SK-N-SH treated with all-trans-retinoic acid at 6 μM for 48 hours (cell line): Measurements from ENCODE around the gene ZNF511.

ENCODE experiments used
- ATAC-seq: fragments of 200-7000 bp; cut with Tn5 transposase; 3 replicates; pipeline ENCODE4 v1.9.1; 2020; ENCODE audit warnings: mild to moderate bottlenecking, moderate library complexity
- BACH2 ChIP-seq: fragments of 250-450 bp; sonication (Bioruptor Pico); IDR thresholded peaks from 2 replicates; pipeline ENCODE4 v1.9.0; 2021; ENCODE audit warnings: mild to moderate bottlenecking, borderline replicate concordance
- CSDC2 ChIP-seq: fragments of 250-450 bp; sonication (Bioruptor Pico); IDR thresholded peaks from 2 replicates; pipeline ENCODE4 v1.5.0; 2020; ENCODE audit warnings: mild to moderate bottlenecking, moderate library complexity
- ESRRG ChIP-seq: fragments of 250-450 bp; sonication (Bioruptor Pico); IDR thresholded peaks from 2 replicates; pipeline ENCODE4 v1.6.1; 2021; ENCODE audit warnings: mild to moderate bottlenecking
- GLIS3 ChIP-seq: fragments of 250-450 bp; sonication (Bioruptor Pico); IDR thresholded peaks from 2 replicates; pipeline ENCODE4 v1.5.0; 2020; ENCODE audit warnings: mild to moderate bottlenecking, moderate library complexity
- ISL1 ChIP-seq: fragments of 250-450 bp; sonication (Bioruptor Pico); IDR thresholded peaks from 2 replicates; pipeline ENCODE4 v2.1.2; 2022; ENCODE audit warnings: mild to moderate bottlenecking, moderate library complexity
- OSR1 ChIP-seq: fragments of 250-450 bp; sonication (Bioruptor Pico); IDR thresholded peaks from 2 replicates; pipeline ENCODE4 v1.8.0; 2022; ENCODE audit warnings: moderate library complexity, mild to moderate bottlenecking, inconsistent platforms
- PATZ1 ChIP-seq: fragments of 250-450 bp; sonication (Bioruptor Pico); IDR thresholded peaks from 2 replicates; pipeline ENCODE4 v1.8.0; 2020; ENCODE audit warnings: mild to moderate bottlenecking, moderate library complexity, borderline replicate concordance
- POU6F1 ChIP-seq: fragments of 250-450 bp; sonication (Bioruptor Pico); IDR thresholded peaks from 2 replicates; pipeline ENCODE4 v1.8.0; 2021; ENCODE audit warnings: low read depth, mild to moderate bottlenecking, moderate library complexity, borderline replicate concordance
- PPARA ChIP-seq: fragments of 250-450 bp; sonication (Bioruptor Pico); IDR thresholded peaks from 2 replicates; pipeline ENCODE4 v1.5.0; 2020; ENCODE audit warnings: mild to moderate bottlenecking, borderline replicate concordance
- RARB ChIP-seq: fragments of 250-450 bp; sonication (Bioruptor Pico); IDR thresholded peaks from 2 replicates; pipeline ENCODE4 v1.8.0; 2021; ENCODE audit warnings: mild to moderate bottlenecking, moderate library complexity
- SNAI2 ChIP-seq: fragments of 250-450 bp; sonication (Bioruptor Pico); IDR thresholded peaks from 2 replicates; pipeline ENCODE4 v1.5.0; 2020; ENCODE audit warnings: mild to moderate bottlenecking, moderate library complexity
- TCF4 ChIP-seq: fragments of 250-450 bp; sonication (Bioruptor Pico); IDR thresholded peaks from 2 replicates; pipeline ENCODE4 v1.8.0; 2021; ENCODE audit warnings: mild to moderate bottlenecking, moderate library complexity, borderline replicate concordance
- TOX ChIP-seq: fragments of 250-450 bp; sonication (Bioruptor Pico); IDR thresholded peaks from 2 replicates; pipeline ENCODE4 v1.8.0; 2021; ENCODE audit warnings: mild to moderate bottlenecking, moderate library complexity, borderline replicate concordance
- ZC3H10 ChIP-seq: fragments of 250-450 bp; sonication (Bioruptor Pico); IDR thresholded peaks from 2 replicates; pipeline ENCODE4 v1.5.1; 2021; ENCODE audit warnings: mild to moderate bottlenecking, moderate library complexity
- ZFP3 ChIP-seq: fragments of 250-450 bp; sonication (Bioruptor Pico); IDR thresholded peaks from 2 replicates; pipeline ENCODE4 v1.5.0; 2020; ENCODE audit warnings: mild to moderate bottlenecking, moderate library complexity
- ZFP30 ChIP-seq: fragments of 450-650 bp; formaldehyde crosslinking; IDR thresholded peaks from 2 replicates; pipeline ENCODE4 v1.5.0; 2022; ENCODE audit warnings: mild to moderate bottlenecking, moderate library complexity
- ZNF565 ChIP-seq: fragments of 450-650 bp; formaldehyde crosslinking; conservative IDR thresholded peaks from 2 replicates; pipeline ENCODE4 v1.5.0; 2020; ENCODE audit warnings: low read depth, mild to moderate bottlenecking, moderate library complexity
- ZNF70 ChIP-seq: fragments of 450-650 bp; formaldehyde crosslinking; IDR thresholded peaks from 2 replicates; pipeline ENCODE4 v1.5.0; 2020; ENCODE audit warnings: mild to moderate bottlenecking, moderate library complexity
- ZNF8 ChIP-seq: fragments of 450-650 bp; formaldehyde crosslinking; IDR thresholded peaks from 2 replicates; pipeline ENCODE4 v1.5.0; 2020; ENCODE audit warnings: mild to moderate bottlenecking, moderate library complexity
- TF ChIP-seq, protein P1 (sequence below): fragments of 250-450 bp; sonication (Bioruptor Pico); IDR thresholded peaks from 2 replicates; pipeline ENCODE4 v1.5.1; 2020; ENCODE audit warnings: low read depth, mild to moderate bottlenecking, moderate library complexity
- TF ChIP-seq, protein P2 (sequence below): fragments of 250-450 bp; sonication (Bioruptor Pico); IDR thresholded peaks from 2 replicates; pipeline ENCODE4 v1.5.0; 2020; ENCODE audit warnings: mild to moderate bottlenecking, moderate library complexity

The ZNF511 gene

DNA sequence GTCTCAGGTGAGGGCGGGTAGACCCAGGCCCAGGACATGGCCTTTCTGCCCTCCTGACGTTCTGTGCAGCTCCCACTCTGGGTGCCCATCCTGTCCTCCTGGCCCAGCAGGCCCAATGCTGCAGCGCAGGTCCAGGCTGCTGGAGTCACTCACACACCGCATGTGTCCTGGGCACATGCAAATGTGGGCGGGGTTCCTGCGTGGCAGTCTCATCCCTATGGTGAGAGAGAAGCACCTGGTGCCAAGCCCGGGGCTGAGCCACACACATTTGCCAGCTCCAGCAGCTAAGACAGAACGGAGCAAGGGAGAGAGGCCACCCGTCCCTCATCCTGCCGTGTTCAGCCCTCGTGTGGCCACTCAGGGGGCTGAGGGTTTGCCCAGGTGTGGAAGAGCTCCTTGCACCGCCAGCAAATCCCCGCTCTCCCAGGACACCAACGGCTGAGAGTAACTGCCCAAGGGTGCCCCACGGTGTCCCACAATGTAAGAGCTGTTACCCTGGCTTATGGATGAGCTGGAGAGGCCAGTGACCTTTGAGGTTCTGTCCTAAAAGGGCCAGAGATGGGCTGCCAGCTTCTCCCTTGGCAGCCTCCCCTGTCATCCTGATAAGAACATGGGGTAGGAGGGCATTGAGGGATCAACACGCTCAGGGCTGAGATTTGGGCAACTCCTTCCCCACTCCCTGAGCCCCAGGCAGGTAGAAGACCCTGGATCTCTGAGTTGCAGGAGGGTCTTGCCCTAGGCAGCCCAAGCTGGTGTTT lies 44.7 kb downstream of the ZNF511 start:
- ATAC-seq, result no peak
- no peak for TF ChIP-seq RARB (CRISPR knock-in tag)
- TF ChIP-seq ZFP3 (CRISPR knock-in tag), result no peak
- TF ChIP-seq TCF4, result no peak
- no peak for TF ChIP-seq SNAI2 (CRISPR knock-in tag)
- TF ChIP-seq, all 23 proteins: peak for 0

DNA sequence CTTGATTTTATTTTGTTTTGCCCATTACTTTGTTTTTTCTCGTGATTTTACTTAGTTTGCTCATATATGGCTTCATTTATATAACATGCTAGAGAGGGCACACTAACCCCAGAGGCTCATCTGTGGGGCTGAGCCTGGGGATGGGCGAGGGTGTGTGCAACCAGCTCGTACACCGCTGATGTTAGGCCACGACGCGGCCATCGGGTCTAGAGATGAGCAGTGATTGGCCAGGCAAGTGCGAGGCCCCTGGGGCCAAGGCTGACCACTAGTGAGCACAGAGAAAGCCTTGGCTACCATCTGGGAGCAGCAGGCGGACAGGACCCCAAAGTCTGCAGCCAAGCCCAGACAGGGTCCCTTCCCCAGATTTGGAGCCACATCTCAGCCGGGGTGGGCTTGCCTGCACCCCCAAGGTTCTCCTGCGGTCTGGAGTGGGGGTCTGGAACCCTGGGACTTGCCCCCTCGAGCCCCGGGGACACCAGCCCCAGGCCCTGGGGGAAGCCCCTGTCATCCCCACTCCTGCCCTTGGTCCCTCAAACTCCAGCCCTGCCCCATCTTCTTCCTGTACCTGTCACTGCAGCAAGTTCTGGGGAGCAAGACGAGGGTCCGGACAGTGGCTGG lies 45.4 kb downstream of the ZNF511 start:
- ATAC-seq, result no peak
- TF ChIP-seq GLIS3 (CRISPR knock-in tag), result no peak
- TF ChIP-seq SNAI2 (CRISPR knock-in tag), result no peak
- TF ChIP-seq ZNF8 (CRISPR knock-in tag), result no peak
- TF ChIP-seq POU6F1 (CRISPR knock-in tag), result no peak
- no peak for TF ChIP-seq RARB (CRISPR knock-in tag)

DNA sequence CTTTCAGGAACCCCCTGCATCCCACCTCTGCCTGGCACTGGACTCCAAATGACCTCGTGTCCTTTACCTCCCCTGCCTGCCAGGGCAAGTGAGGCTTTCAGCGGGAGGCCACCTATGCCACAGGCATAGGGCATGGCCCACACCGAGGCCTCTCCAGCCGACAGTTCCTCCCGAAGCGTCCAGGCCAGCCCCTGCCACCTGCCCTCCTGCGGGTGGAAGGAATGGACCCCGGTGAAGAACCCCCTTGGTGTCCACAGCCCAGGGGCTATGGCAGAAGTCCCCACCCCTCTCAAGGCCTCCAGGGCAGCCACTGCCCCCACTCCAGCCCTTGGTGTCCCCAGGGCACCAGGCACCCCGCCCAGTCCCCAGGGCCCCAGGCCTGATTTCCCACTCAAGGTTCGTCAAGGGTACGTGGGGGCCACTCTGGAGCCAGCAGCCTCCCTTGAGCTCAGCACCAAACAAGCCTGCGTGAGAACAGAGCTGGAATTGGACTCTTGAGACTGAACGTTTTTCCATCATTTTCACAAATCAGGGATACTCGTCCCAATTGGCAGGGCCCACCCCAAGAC lies 46.0 kb downstream of the ZNF511 start:
- ATAC-seq, result no peak
- TF ChIP-seq BACH2 (CRISPR knock-in tag), result no peak
- no peak for TF ChIP-seq PATZ1 (CRISPR knock-in tag)
- no peak for TF ChIP-seq ZNF565 (CRISPR knock-in tag)
- TF ChIP-seq ISL1 (CRISPR knock-in tag), result no peak
- TF ChIP-seq ZFP30 (CRISPR knock-in tag), result no peak
- TF ChIP-seq, protein P1, sequence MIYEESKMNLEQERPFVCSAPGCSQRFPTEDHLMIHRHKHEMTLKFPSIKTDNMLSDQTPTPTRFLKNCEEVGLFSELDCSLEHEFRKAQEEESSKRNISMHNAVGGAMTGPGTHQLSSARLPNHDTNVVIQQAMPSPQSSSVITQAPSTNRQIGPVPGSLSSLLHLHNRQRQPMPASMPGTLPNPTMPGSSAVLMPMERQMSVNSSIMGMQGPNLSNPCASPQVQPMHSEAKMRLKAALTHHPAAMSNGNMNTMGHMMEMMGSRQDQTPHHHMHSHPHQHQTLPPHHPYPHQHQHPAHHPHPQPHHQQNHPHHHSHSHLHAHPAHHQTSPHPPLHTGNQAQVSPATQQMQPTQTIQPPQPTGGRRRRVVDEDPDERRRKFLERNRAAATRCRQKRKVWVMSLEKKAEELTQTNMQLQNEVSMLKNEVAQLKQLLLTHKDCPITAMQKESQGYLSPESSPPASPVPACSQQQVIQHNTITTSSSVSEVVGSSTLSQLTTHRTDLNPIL (CRISPR knock-in tag), result no peak
- TF ChIP-seq SNAI2 (CRISPR knock-in tag), result no peak
- TF ChIP-seq, all 23 proteins: peak for 0

- no peak for ATAC-seq
- no peak for TF ChIP-seq ISL1 (CRISPR knock-in tag)
- TF ChIP-seq BACH2 (CRISPR knock-in tag), result no peak
- TF ChIP-seq ESRRG (CRISPR knock-in tag), result no peak
- TF ChIP-seq RARB (CRISPR knock-in tag), result no peak
- TF ChIP-seq CSDC2 (CRISPR knock-in tag), result no peak
- no peak for TF ChIP-seq PATZ1 (CRISPR knock-in tag)
- no peak for TF ChIP-seq GLIS3 (CRISPR knock-in tag)
- TF ChIP-seq ZC3H10 (CRISPR knock-in tag), result no peak
- no peak for TF ChIP-seq TCF4
- no peak for TF ChIP-seq TOX (CRISPR knock-in tag)
- TF ChIP-seq, protein P2, sequence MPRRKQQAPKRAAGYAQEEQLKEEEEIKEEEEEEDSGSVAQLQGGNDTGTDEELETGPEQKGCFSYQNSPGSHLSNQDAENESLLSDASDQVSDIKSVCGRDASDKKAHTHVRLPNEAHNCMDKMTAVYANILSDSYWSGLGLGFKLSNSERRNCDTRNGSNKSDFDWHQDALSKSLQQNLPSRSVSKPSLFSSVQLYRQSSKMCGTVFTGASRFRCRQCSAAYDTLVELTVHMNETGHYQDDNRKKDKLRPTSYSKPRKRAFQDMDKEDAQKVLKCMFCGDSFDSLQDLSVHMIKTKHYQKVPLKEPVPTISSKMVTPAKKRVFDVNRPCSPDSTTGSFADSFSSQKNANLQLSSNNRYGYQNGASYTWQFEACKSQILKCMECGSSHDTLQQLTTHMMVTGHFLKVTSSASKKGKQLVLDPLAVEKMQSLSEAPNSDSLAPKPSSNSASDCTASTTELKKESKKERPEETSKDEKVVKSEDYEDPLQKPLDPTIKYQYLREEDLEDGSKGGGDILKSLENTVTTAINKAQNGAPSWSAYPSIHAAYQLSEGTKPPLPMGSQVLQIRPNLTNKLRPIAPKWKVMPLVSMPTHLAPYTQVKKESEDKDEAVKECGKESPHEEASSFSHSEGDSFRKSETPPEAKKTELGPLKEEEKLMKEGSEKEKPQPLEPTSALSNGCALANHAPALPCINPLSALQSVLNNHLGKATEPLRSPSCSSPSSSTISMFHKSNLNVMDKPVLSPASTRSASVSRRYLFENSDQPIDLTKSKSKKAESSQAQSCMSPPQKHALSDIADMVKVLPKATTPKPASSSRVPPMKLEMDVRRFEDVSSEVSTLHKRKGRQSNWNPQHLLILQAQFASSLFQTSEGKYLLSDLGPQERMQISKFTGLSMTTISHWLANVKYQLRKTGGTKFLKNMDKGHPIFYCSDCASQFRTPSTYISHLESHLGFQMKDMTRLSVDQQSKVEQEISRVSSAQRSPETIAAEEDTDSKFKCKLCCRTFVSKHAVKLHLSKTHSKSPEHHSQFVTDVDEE (CRISPR knock-in tag), result no peak
- no peak for TF ChIP-seq ZNF70 (CRISPR knock-in tag)
- no peak for TF ChIP-seq ZFP30 (CRISPR knock-in tag)
- TF ChIP-seq POU6F1 (CRISPR knock-in tag), result no peak
- no peak for TF ChIP-seq PPARA (CRISPR knock-in tag)
- TF ChIP-seq OSR1 (CRISPR knock-in tag), result no peak
- TF ChIP-seq SNAI2 (CRISPR knock-in tag), result no peak
Observed at GRCh38 chr10:133355266-133355665, 46.6 kb downstream of the ZNF511 start.
